SK-N-SH (cell line): ENCODE results near the gene AK4. TPM values are rescaled to one million over a fixed set of nuclear protein-coding genes. Genes with fewer than 3 reads are reported as not detected.

Source experiments
- CTCF ChIA-PET: fragments of 300-600, 350-600 bp; formaldehyde crosslinking; extraction: SDS; loops from one replicate; lab custom pipeline; 2021; lab: Yijun Ruan, JAX
- POLR2A ChIA-PET: fragments of 350-600 bp; sonication (Branson Sonifier 250); formaldehyde crosslinking; extraction: SDS; loops from one replicate; lab custom pipeline; 2020; ENCODE audit warnings: antibody characterized with exemption, inconsistent platforms; lab: Yijun Ruan, JAX
- DNase-seq: peaks from one replicate; pipeline ENCODE4 v3.0.0; 2012
- H2AFZ ChIP-seq: fragments of 200-600 bp; sonication (generic); 2 replicates; pipeline ENCODE4 v1.8.1; 2016; ENCODE audit warnings: antibody characterized with exemption, mild to moderate bottlenecking, low read depth
- H3F3A ChIP-seq: fragments of 200-600 bp; sonication (generic); replicated peaks from 2 replicates; pipeline ENCODE3; 2016; ENCODE audit warnings: antibody characterized with exemption, mild to moderate bottlenecking; ENCODE audit not compliant: insufficient read depth
- H3K27ac ChIP-seq, 2 experiments: fragments of 200-500 bp in 1 of 2; fragments of 200-600 bp in 1 of 2; sonication (Bioruptor generic) in 1 of 2; sonication (generic), shearing (Covaris generic) in 1 of 2; 2 replicates each; pipeline versions ENCODE4 v1.5.1 to v1.6.1; 2014 to 2016; ENCODE audit warnings: low read depth in 2 of 2, inconsistent platforms in 1 of 2, low read length in 1 of 2, mild to moderate bottlenecking in 1 of 2, mixed read lengths in 1 of 2
- H3K27me3 ChIP-seq: fragments of 200-600 bp; sonication (generic), shearing (Covaris generic); 2 replicates; pipeline ENCODE4 v1.6.1; 2016; ENCODE audit warnings: mixed run types; ENCODE audit not compliant: insufficient read depth
- H3K36me3 ChIP-seq, 2 experiments: fragments of 200-500 bp in 1 of 2; fragments of 200-600 bp in 1 of 2; sonication (Bioruptor generic) in 1 of 2; sonication (generic) in 1 of 2; replicated peaks in 1 of 2; 2 replicates each; pipeline versions ENCODE3 to v1.5.1; 2014 to 2016; ENCODE audit warnings: low read length in 1 of 2, mild to moderate bottlenecking in 1 of 2; ENCODE audit not compliant: insufficient read depth in 2 of 2, control insufficient read depth in 1 of 2
- H3K4me1 ChIP-seq, 2 experiments: fragments of 200-500 bp in 1 of 2; fragments of 200-600 bp in 1 of 2; sonication (Bioruptor generic) in 1 of 2; sonication (generic), shearing (Covaris generic) in 1 of 2; 2 replicates each; pipeline versions ENCODE4 v1.5.1 to v1.6.1; 2014 to 2016; ENCODE audit warnings: low read depth in 1 of 2, low read length in 1 of 2, mixed run types in 1 of 2; ENCODE audit not compliant: insufficient read depth in 2 of 2, control insufficient read depth in 1 of 2
- H3K4me2 ChIP-seq: fragments of 200-600 bp; sonication (generic), shearing (Covaris generic); 2 replicates; pipeline ENCODE4 v1.6.1; 2017; ENCODE audit warnings: mixed run types
- H3K4me3 ChIP-seq, 2 experiments: fragments of 200-500 bp in 1 of 2; fragments of 200-600 bp in 1 of 2; sonication (Bioruptor generic) in 1 of 2; sonication (generic), shearing (Covaris generic) in 1 of 2; 2 replicates each; pipeline versions ENCODE4 v1.5.1 to v1.8.1; 2014 to 2016; ENCODE audit warnings: low read depth in 2 of 2, inconsistent platforms in 1 of 2, low read length in 1 of 2, mild to moderate bottlenecking in 1 of 2, mixed read lengths in 1 of 2, moderate library complexity in 1 of 2
- H3K79me2 ChIP-seq: fragments of 200-600 bp; sonication (generic); 2 replicates; pipeline ENCODE4 v1.8.1; 2017; ENCODE audit warnings: mild to moderate bottlenecking; ENCODE audit not compliant: insufficient read depth
- H3K9ac ChIP-seq: fragments of 200-600 bp; sonication (generic); 2 replicates; pipeline ENCODE4 v1.6.1; 2017; ENCODE audit warnings: mixed run types
- H3K9me2 ChIP-seq: fragments of 200-600 bp; sonication (generic); 2 replicates; pipeline ENCODE4 v1.6.1; 2017; ENCODE audit warnings: mixed run types
- H3K9me3 ChIP-seq: fragments of 200-600 bp; sonication (generic); 2 replicates; pipeline ENCODE4 v1.6.1; 2017; ENCODE audit warnings: mixed run types, mild to moderate bottlenecking, moderate library complexity
- H4K20me1 ChIP-seq: fragments of 200-600 bp; sonication (generic); 2 replicates; pipeline ENCODE4 v1.6.1; 2017; ENCODE audit warnings: mild to moderate bottlenecking, mixed run types; ENCODE audit not compliant: insufficient read depth
- FOXJ3 ChIP-seq: sonication (generic); formaldehyde crosslinking; IDR thresholded peaks from 2 replicates; pipeline ENCODE4 v1.5.1; 2020; ENCODE audit warnings: mild to moderate bottlenecking, missing genetic modification reagents
- GABPA ChIP-seq: IDR thresholded peaks from 2 replicates; pipeline ENCODE4 v1.4.0; 2012; ENCODE audit warnings: low read depth, mild to moderate bottlenecking
- MAX ChIP-seq: IDR thresholded peaks from 2 replicates; pipeline ENCODE4 v1.4.0; 2012; ENCODE audit warnings: low read depth
- MXI1 ChIP-seq: IDR thresholded peaks from 2 replicates; pipeline ENCODE4 v1.6.1; 2012; ENCODE audit warnings: mild to moderate bottlenecking, low read depth, low read length, improper control_type of control experiment
- NFIC ChIP-seq: IDR thresholded peaks from 2 replicates; pipeline ENCODE4 v1.4.0; 2012; ENCODE audit warnings: borderline replicate concordance
- TAF1 ChIP-seq: IDR thresholded peaks from 2 replicates; pipeline ENCODE4 v1.6.1; 2012; ENCODE audit warnings: low read depth, mild to moderate bottlenecking, low read length, moderate library complexity, borderline replicate concordance
- TEAD4 ChIP-seq: IDR thresholded peaks from 2 replicates; pipeline ENCODE4 v1.4.0; 2012; ENCODE audit warnings: mild to moderate bottlenecking, borderline replicate concordance; ENCODE audit not compliant: insufficient read depth
- WGBS: methylation state at CpG from one replicate; pipeline ENCODE4 v1.1.6; 2017; ENCODE audit warnings: low lambda C conversion rate; 5-methylcytosine and 5-hydroxymethylcytosine counted together
- polyA plus RNA-seq, 3 experiments: library from polyadenylated mRNA; depleted of rRNA; stranded (reverse); fragments of >200 nt; gene quantifications; 2 replicates each; pipeline ENCODE4 v1.2.3, GENCODE V29; 2012

The AK4 gene
- polyA plus RNA-seq, 1 of the 3 experiments (the other 2 are of a cell fraction), result 6.4 TPM

DNA sequence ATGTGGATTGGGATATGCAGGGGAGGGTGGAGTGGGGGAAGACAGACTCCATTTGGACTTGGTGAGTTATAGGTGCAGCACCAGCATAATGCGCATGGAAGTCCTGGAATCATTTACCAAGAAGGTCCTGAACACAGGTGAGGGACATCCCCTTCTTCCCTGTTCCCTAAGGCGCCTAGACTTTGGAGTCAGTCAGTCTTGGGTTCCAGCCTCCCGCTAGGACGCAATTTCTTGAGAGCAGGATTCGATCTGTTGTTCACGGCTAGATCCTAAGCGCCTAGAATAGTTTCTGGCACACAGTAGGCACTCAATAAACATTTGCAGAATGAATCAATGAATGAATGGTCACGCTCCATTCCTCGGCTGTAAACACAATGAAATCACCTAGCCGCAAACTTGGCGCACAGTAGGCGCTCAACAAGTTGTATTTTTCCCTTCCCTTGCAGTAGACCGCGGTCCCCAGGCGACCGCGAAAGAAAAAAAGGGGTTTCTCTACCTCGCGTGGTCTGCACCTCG lies 1.0 kb upstream of the AK4 start:
- Histone ChIP-seq H3K9me3 (no peaks in the 10 kb centered on the region), H3K27me3 (no peaks in the 10 kb centered on the region; the same call in 1 of the 2 replicates), H3K9me2 (no peaks in the 10 kb centered on the region), H3K4me1 (peaks cover 6 to 11% of the 10 kb centered on the region in 2 experiments; a peak in 2 of 4 replicates), H3K79me2 (no peaks in the 10 kb centered on the region), H2AFZ (peak overlapping the region; percentile 87; the same call in 1 of the 2 replicates), H3K9ac (peak overlapping the region; percentile 68), H3K4me2 (peak overlapping the region; percentile 91), H3K36me3 (no peaks in the 10 kb centered on the region), H4K20me1 (no peaks in the 10 kb centered on the region), H3K27ac (no peak overlapping the region; a peak in 1 of 4 replicates), H3K4me3 (peak overlapping the region; percentile 71), H3F3A (peaks cover 15% of the 10 kb centered on the region)
- TF ChIP-seq TAF1, result no peak
- 0 out of 2 replicates have a peak, but pooled peaks have one; percentile 12 for TF ChIP-seq FOXJ3 (CRISPR knock-in tag)
- TF ChIP-seq TEAD4, result no peak
- 26% methylated on average over 20 of the region's 20 CpGs for WGBS
- ChIA-PET POLR2A (no interaction called here), CTCF (interaction anchor here (4.0 kb wide), 1 partner anchor 62 kb away, joined by 14 read pairs; no protein-coding TSS in a partner anchor)
- no peak for DNase-seq

- TF ChIP-seq NFIC (no peak), MAX (peak; percentile 60; the same call in 1 of the 2 replicates), MXI1 (peak; percentile 73; the same call in 1 of the 2 replicates), GABPA (no peak)
- TF ChIP-seq, all 33 proteins: peak for 2
- Histone ChIP-seq H3K4me1 (peaks cover 6 to 11% of the 10 kb centered on the region in 2 experiments; a peak in 2 of 4 replicates), H3K4me3 (peak overlapping the region; percentile 71), H2AFZ (peak overlapping the region; percentile 87), H3K9me2 (no peaks in the 10 kb centered on the region), H3K9me3 (no peaks in the 10 kb centered on the region), H3K27me3 (no peaks in the 10 kb centered on the region; the same call in 1 of the 2 replicates), H4K20me1 (no peaks in the 10 kb centered on the region), H3K4me2 (peak overlapping the region; percentile 91), H3K79me2 (no peaks in the 10 kb centered on the region), H3F3A (peaks cover 15% of the 10 kb centered on the region), H3K27ac (peak overlapping the region in 1 of 2 experiments; percentile 11; a peak in 1 of 4 replicates), H3K36me3 (no peaks in the 10 kb centered on the region), H3K9ac (peak overlapping the region; percentile 68)
- ChIA-PET POLR2A (no interaction called here), CTCF (interaction anchor here (0.8 to 4.0 kb wide), 3 partner anchors 61 to 540 kb away, joined by 3 to 14 read pairs (median 4); no protein-coding TSS in a partner anchor)
- DNase-seq, result peak; percentile 83
- WGBS, result 3% methylated on average over 24 of the region's 88 CpGs
Measured at GRCh38 chr1:65147424-65148177, 402 bp upstream of the AK4 start.
